Measurements from ENCODE around the gene BPIFB3. TPM values are rescaled to one million over a fixed set of nuclear protein-coding genes. Genes with fewer than 3 reads are reported as not detected.

The BPIFB3 gene
- polyA plus RNA-seq, 3 donors = not detected

- no peak for DNase-seq
Measured at GRCh38 chr20:33062105-33062824, 8.6 kb downstream of the BPIFB3 start.

- no peak for DNase-seq
Measured at GRCh38 chr20:33062825-33063149, 9.1 kb downstream of the BPIFB3 start.

DNA sequence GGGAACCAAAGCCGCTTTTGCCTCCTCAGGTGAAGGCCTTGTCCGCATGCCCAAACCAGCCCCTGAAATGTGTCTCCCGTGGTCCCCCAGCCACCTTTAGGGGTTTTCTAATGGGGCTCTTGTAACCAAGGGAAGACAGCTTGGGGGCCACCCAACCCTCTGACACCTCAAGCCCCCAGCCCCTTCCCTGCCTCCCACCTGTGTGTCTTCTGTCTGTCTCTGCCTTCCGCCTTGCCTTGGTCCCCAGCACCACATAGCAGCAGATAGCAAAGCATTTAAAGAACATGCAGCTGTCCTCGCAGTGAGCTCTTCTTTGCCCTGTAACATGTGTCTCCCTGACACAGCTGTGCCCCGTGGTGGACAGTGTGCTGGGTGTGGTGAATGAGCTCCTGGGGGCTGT lies 9.6 kb downstream of the BPIFB3 start:
- DNase-seq = no peak

- no peak for DNase-seq
Measured at GRCh38 chr20:33064572-33065287, 11.0 kb downstream of the BPIFB3 start.

GRCh38 chr20:33065785-33066184 lies 12.1 kb downstream of the BPIFB3 start:
- no peak for DNase-seq

- DNase-seq = no peak
Measured at GRCh38 chr20:33067806-33068205, 14.1 kb downstream of the BPIFB3 start.

GRCh38 chr20:33068251-33068939 lies 14.7 kb downstream of the BPIFB3 start:
- no peak for DNase-seq

- no peak for DNase-seq
Measured at GRCh38 chr20:33069673-33070072, 16.0 kb downstream of the BPIFB3 start.

- DNase-seq = no peak
Measured at GRCh38 chr20:33070111-33071053, 16.7 kb downstream of the BPIFB3 start.

GRCh38 chr20:33071198-33071597 lies 17.5 kb downstream of the BPIFB3 start:
- DNase-seq = no peak

- no peak for DNase-seq
Measured at GRCh38 chr20:33072362-33072761, 18.7 kb downstream of the BPIFB3 start.

DNA sequence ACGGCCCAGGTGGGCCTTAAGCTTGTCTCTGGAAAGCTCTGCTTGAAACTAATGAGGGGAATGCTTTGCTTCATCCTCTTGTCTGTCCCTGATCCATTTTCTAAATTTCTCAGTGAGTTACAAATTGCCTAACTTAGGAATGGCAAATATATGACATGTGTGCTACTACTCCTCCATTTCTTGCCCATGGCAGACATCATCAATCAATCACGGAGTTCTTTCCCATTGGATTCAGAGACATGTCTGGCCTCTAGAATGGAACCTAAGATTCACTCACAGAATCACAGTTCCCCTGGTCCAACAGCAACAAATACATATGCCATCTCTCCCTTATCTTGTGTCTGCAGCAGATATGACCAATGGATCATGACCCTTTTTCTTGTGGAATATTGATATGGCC lies 19.1 kb downstream of the BPIFB3 start:
- DNase-seq = no peak

- no peak for DNase-seq
Measured at GRCh38 chr20:33074675-33075074, 21.0 kb downstream of the BPIFB3 start.

DNA sequence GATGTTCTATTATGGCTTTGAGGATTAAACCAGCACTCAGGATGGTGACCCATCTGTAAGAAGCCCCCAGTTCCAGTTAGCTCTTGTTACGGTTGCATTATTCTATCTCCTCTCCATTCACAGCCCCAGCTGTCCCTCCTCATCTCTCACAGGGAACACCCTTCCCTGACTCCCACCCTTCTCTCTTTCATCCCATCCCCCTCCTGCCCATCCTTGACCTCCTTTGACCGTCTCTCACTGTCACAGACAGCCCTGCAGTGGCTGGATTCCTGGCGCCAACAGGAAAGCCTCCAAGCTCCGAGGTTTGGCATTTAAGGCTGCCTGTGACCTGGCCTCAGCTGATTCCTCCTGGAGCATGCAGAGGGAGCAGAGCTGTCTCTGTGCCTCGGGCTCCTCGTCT lies 21.6 kb downstream of the BPIFB3 start:
- no peak for DNase-seq

GRCh38 chr20:33076662-33077372 lies 23.1 kb downstream of the BPIFB3 start:
- DNase-seq = no peak

- DNase-seq = no peak
Measured at GRCh38 chr20:33079259-33079658, 25.6 kb downstream of the BPIFB3 start, which contains the start of gene BPIFB4. Gene BPIFB4, plus strand, starts transcription at chr20:33079643. Its CDS starts 1,884 bp downstream, at chr20:33081527.

- DNase-seq = no peak
Measured at GRCh38 chr20:33081411-33082154, 27.9 kb downstream of the BPIFB3 start.

GRCh38 chr20:33082546-33082945 lies 28.8 kb downstream of the BPIFB3 start:
- no peak for DNase-seq

DNA sequence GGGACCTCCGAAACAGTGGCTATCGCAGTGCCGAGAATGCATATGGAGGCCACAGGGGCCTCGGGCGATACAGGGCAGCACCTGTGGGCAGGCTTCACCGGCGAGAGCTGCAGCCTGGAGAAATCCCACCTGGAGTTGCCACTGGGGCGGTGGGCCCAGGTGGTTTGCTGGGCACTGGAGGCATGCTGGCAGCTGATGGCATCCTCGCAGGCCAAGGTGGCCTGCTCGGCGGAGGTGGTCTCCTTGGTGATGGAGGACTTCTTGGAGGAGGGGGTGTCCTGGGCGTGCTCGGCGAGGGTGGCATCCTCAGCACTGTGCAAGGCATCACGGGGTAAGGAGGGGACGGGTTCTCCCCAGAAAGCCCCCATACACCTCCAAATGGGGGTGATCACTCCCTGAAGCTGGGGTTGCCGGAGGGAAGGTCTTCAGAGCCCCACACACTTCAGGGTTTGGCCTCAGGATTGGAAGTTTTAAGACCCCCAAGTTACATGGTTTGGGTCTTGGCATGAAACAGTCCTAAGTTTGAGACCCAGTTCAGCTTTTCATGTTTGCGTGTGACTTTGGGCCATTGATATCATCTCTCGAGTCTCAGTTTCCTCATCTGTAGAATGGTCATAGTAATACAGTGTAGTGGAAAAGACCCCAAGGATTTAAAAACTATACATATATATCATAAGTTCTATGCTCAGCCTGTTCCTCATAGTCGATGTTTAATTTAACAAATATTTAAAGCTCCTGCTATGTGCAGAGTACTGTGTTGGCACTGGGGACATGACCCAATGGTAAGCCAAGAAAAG lies 30.0 kb downstream of the BPIFB3 start:
- no peak for DNase-seq

GRCh38 chr20:33084722-33085121 lies 31.0 kb downstream of the BPIFB3 start:
- DNase-seq = no peak
